OCI-LY7 (cell line): ENCODE data around the gene CNOT11. TPM values are rescaled to one million over a fixed set of nuclear protein-coding genes. Genes with fewer than 3 reads are reported as not detected.
A peak's percentile ranks its signal among the peaks of the same experiment; 100 is the strongest.
"Not testable (repeated sequence)": the region's sequence is repeated elsewhere in the genome, so short reads cannot be mapped to it uniquely, and the experiment has no call there.

Experiments used
- BruUV-seq: library from RNA; stranded (reverse); fragments of 400-500 nt; replicated peaks from 2 replicates; lab custom pipeline; 2021; lab: Mats Ljungman, UMichigan
- CTCF ChIA-PET: fragments of 300-600 bp; sonication (Branson Sonifier 250); formaldehyde crosslinking; loops from one replicate; lab custom pipeline; 2022; ENCODE audit warnings: antibody characterized with exemption; ENCODE audit not compliant: unreplicated experiment; lab: Charles Lee
- POLR2A ChIA-PET: fragments of 300-600 bp; sonication (Branson Sonifier 250); formaldehyde crosslinking; loops from one replicate; lab custom pipeline; 2022; ENCODE audit warnings: antibody characterized with exemption; lab: Charles Lee
- DNase-seq: peaks from one replicate; pipeline ENCODE4 v3.0.0-alpha.2; 2015; ENCODE audit warnings: low spot score
- H2AFZ ChIP-seq: fragments of 200-600 bp; sonication (generic), shearing (Covaris generic); 2 replicates; pipeline ENCODE4 v1.6.1; 2014; ENCODE audit warnings: mild to moderate bottlenecking, antibody characterized with exemption, low read length, moderate library complexity
- H3K27ac ChIP-seq: fragments of 200-600 bp; sonication (generic); 2 replicates; pipeline ENCODE4 v1.5.1; 2014; ENCODE audit warnings: mixed run types, low read depth, mild to moderate bottlenecking, moderate library complexity, low read length, inconsistent platforms; ENCODE audit not compliant: poor library complexity, severe bottlenecking
- H3K36me3 ChIP-seq: fragments of 200-600 bp; sonication (generic); 2 replicates; pipeline ENCODE4 v1.6.1; 2014; ENCODE audit warnings: mild to moderate bottlenecking, antibody characterized with exemption, low read length, moderate library complexity, mixed read lengths; ENCODE audit not compliant: insufficient read depth
- H3K4me1 ChIP-seq: fragments of 200-600 bp; sonication (generic); 2 replicates; pipeline ENCODE4 v1.5.1; 2014; ENCODE audit warnings: mild to moderate bottlenecking, low read length; ENCODE audit not compliant: insufficient read depth, poor library complexity, severe bottlenecking
- H3K4me2 ChIP-seq: fragments of 200-600 bp; sonication (generic); 2 replicates; pipeline ENCODE4 v1.6.1; 2014; ENCODE audit warnings: mild to moderate bottlenecking, low read length
- H3K4me3 ChIP-seq: fragments of 200-600 bp; sonication (generic); 2 replicates; pipeline ENCODE4 v1.5.1; 2014; ENCODE audit warnings: mild to moderate bottlenecking, low read depth, low read length; ENCODE audit not compliant: poor library complexity, severe bottlenecking
- H3K79me2 ChIP-seq: fragments of 200-600 bp; sonication (generic); 2 replicates; pipeline ENCODE4 v1.6.1; 2016; ENCODE audit warnings: low read depth, mild to moderate bottlenecking, low read length, moderate library complexity, mixed read lengths; ENCODE audit not compliant: insufficient read depth
- H3K9me2 ChIP-seq: fragments of 200-600 bp; sonication (generic); 2 replicates; pipeline ENCODE4 v1.6.1; 2016; ENCODE audit warnings: mild to moderate bottlenecking, low read length, mixed read lengths; ENCODE audit not compliant: insufficient read depth
- H3K9me3 ChIP-seq: fragments of 200-600 bp; sonication (generic); 2 replicates; pipeline ENCODE4 v1.6.1; 2014; ENCODE audit warnings: mild to moderate bottlenecking, mixed run types, low read length, mixed read lengths
- H4K20me1 ChIP-seq: fragments of 200-600 bp; sonication (generic); 2 replicates; pipeline ENCODE4 v1.6.1; 2014; ENCODE audit warnings: mild to moderate bottlenecking, antibody characterized with exemption, low read length, moderate library complexity, mixed read lengths; ENCODE audit not compliant: insufficient read depth
- CTCF ChIP-seq: fragments of 200-600 bp; sonication (generic); conservative IDR thresholded peaks from 2 replicates; pipeline ENCODE4 v1.5.1; 2014; ENCODE audit warnings: mild to moderate bottlenecking, antibody characterized with exemption, low read length, moderate library complexity, mixed read lengths
- EZH2phosphoT487 ChIP-seq: fragments of 200-600 bp; sonication (generic); IDR thresholded peaks from 2 replicates; pipeline ENCODE4 v1.6.1; 2018; ENCODE audit warnings: low read depth, borderline replicate concordance, mild to moderate bottlenecking, mixed run types, antibody characterized with exemption, low read length, moderate library complexity, mixed read lengths
- intact Hi-C: fragments of 100-400 bp; cut with micrococcal nuclease; formaldehyde crosslinking; loops from one replicate; pipeline ENCODE4 v1.10.0; 2022; ENCODE audit not compliant: unreplicated experiment
- total RNA-seq, 2 experiments: library from RNA; depleted of rRNA in 1 of 2; stranded (reverse); fragments of >200 nt in 1 of 2; shearing (Covaris generic) in 1 of 2; gene quantifications; 2 replicates each; pipeline ENCODE4 v1.2.3, GENCODE V29; 2014 to 2022

CNOT11 gene
- total RNA-seq, 2 experiments from 2014 or later: 45.7 to 71.9 TPM

- DNase-seq: no peak
- Histone ChIP-seq H4K20me1 (peaks cover 15% of the 10 kb centered on the region), H3K4me3 (no peak overlapping the region), H3K27ac (no peak overlapping the region), H2AFZ (no peak overlapping the region), H3K9me2 (no peaks in the 10 kb centered on the region), H3K79me2 (peaks cover 17% of the 10 kb centered on the region), H3K4me1 (peaks cover 30% of the 10 kb centered on the region), H3K9me3 (no peaks in the 10 kb centered on the region), H3K36me3 (peaks cover 4% of the 10 kb centered on the region), H3K4me2 (no peak overlapping the region)
- ChIA-PET POLR2A (interaction anchor here (1.2 kb wide), 1 partner anchor 26 kb away, joined by 3 read pairs; no protein-coding TSS in a partner anchor), CTCF (no interaction called here)
- intact Hi-C loops: loop anchor here (10.0 kb wide), 1 partner anchor 465 kb away; no protein-coding TSS in a partner anchor
- no peak for TF ChIP-seq EZH2phosphoT487
- no peak for TF ChIP-seq CTCF
- BruUV-seq: no TSS peak
Measured at GRCh38 chr2:101249826-101250225, 2.9 kb upstream of the CNOT11 start.

GRCh38 chr2:101251246-101251781 is 1.4 kb upstream of the CNOT11 start:
- CTCF ChIA-PET: interaction anchor here (1.0 to 2.1 kb wide), 2 partner anchors 28 to 214 kb away, joined by 4 to 9 read pairs; no protein-coding TSS in a partner anchor

GRCh38 chr2:101251844-101252407 is 760 bp upstream of the CNOT11 start:
- Histone ChIP-seq H3K79me2 (peaks cover 36% of the 10 kb centered on the region), H3K4me2 (peak overlapping the region; percentile 99), H3K36me3 (peaks cover 19% of the 10 kb centered on the region), H3K9me2 (no peaks in the 10 kb centered on the region), H3K4me1 (peaks cover 39% of the 10 kb centered on the region), H2AFZ (peak overlapping the region; percentile 94), H3K4me3 (peak overlapping the region; percentile 96), H4K20me1 (peaks cover 16% of the 10 kb centered on the region), H3K9me3 (no peaks in the 10 kb centered on the region), H3K27ac (peak overlapping the region; percentile 77)
- BruUV-seq: TSS peak; percentile 89
- POLR2A ChIA-PET: interaction anchor here (0.6 to 2.3 kb wide), 6 partner anchors 23 to 1891 kb away, joined by 3 to 6 read pairs (median 4); no protein-coding TSS in a partner anchor
- CTCF ChIA-PET: interaction anchor here (2.1 kb wide), 1 partner anchor 28 kb away, joined by 9 read pairs; no protein-coding TSS in a partner anchor
- intact Hi-C loops: loop anchor here (1.0 to 10.0 kb wide), 3 partner anchors 28 to 463 kb away; no protein-coding TSS in a partner anchor
- TF ChIP-seq CTCF (peak; percentile 77), EZH2phosphoT487 (no peak)
- peak; percentile 73 for DNase-seq

More at GRCh38 chr2:101251246-101251781, 1.4 kb upstream of the CNOT11 start:
- intact Hi-C loops: loop anchor here (1.0 to 10.0 kb wide), 2 partner anchors 27 to 463 kb away; no protein-coding TSS in a partner anchor
- H3K4me3 ChIP-seq: peak overlapping the region; percentile 96
- H3K9me3 ChIP-seq, H3K9me2 ChIP-seq, BruUV-seq: not testable (repeated sequence)
- DNase-seq: peak; percentile 37
- POLR2A ChIA-PET: interaction anchor here (0.5 to 2.3 kb wide), 4 partner anchors 8 to 617 kb away, joined by 3 to 6 read pairs (median 3); no protein-coding TSS in a partner anchor
- peak overlapping the region; percentile 94 for H2AFZ ChIP-seq
- peaks cover 32% of the 10 kb centered on the region for H3K79me2 ChIP-seq
- peak overlapping the region; percentile 77 for H3K27ac ChIP-seq
- peaks cover 16% of the 10 kb centered on the region for H3K36me3 ChIP-seq
- peaks cover 38% of the 10 kb centered on the region for H3K4me1 ChIP-seq
- peaks cover 16% of the 10 kb centered on the region for H4K20me1 ChIP-seq
- H3K4me2 ChIP-seq: peak overlapping the region; percentile 99
